Stimulated activated memory B cell treated with anti-CD40 and anti-IgM and Interleukin-4, amounts not matched to agents 10 μg/mL and 1 μg/mL and 100 μg/mL, for 72 hours (primary cell): ENCODE data around the gene REST.
A peak's percentile ranks its signal among the peaks of the same experiment; 100 is the strongest.
"Not testable (repeated sequence)": the region's sequence is repeated elsewhere in the genome, so short reads cannot be mapped to it uniquely, and the experiment has no call there.

Experiments used
- ATAC-seq: fragments of 150-1000 bp; cut with Tn5 transposase; 2 replicates; pipeline ENCODE4 v1.10.0; 2021
- H3K27ac Mint-ChIP-seq: one replicate; pipeline ENCODE4 v1.8.0; 2022; ENCODE audit warnings: mild to moderate bottlenecking, mixed read lengths
- H3K27me3 Mint-ChIP-seq: one replicate; pipeline ENCODE4 v1.8.0; 2022; ENCODE audit warnings: mixed read lengths
- H3K36me3 Mint-ChIP-seq: one replicate; pipeline ENCODE4 v1.8.0; 2022; ENCODE audit warnings: mixed read lengths
- H3K4me1 Mint-ChIP-seq: one replicate; pipeline ENCODE4 v1.8.0; 2022; ENCODE audit warnings: mixed read lengths
- H3K4me3 Mint-ChIP-seq: one replicate; pipeline ENCODE4 v1.8.0; 2022; ENCODE audit warnings: mild to moderate bottlenecking, moderate library complexity, mixed read lengths
- H3K9me3 Mint-ChIP-seq: one replicate; pipeline ENCODE4 v1.8.0; 2022; ENCODE audit warnings: mixed read lengths

Gene REST, protein sequence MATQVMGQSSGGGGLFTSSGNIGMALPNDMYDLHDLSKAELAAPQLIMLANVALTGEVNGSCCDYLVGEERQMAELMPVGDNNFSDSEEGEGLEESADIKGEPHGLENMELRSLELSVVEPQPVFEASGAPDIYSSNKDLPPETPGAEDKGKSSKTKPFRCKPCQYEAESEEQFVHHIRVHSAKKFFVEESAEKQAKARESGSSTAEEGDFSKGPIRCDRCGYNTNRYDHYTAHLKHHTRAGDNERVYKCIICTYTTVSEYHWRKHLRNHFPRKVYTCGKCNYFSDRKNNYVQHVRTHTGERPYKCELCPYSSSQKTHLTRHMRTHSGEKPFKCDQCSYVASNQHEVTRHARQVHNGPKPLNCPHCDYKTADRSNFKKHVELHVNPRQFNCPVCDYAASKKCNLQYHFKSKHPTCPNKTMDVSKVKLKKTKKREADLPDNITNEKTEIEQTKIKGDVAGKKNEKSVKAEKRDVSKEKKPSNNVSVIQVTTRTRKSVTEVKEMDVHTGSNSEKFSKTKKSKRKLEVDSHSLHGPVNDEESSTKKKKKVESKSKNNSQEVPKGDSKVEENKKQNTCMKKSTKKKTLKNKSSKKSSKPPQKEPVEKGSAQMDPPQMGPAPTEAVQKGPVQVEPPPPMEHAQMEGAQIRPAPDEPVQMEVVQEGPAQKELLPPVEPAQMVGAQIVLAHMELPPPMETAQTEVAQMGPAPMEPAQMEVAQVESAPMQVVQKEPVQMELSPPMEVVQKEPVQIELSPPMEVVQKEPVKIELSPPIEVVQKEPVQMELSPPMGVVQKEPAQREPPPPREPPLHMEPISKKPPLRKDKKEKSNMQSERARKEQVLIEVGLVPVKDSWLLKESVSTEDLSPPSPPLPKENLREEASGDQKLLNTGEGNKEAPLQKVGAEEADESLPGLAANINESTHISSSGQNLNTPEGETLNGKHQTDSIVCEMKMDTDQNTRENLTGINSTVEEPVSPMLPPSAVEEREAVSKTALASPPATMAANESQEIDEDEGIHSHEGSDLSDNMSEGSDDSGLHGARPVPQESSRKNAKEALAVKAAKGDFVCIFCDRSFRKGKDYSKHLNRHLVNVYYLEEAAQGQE

GRCh38 chr4:56907489-56908205 lies at the start of gene REST:
Gene REST (plus strand): TSS chr4:56907900. CDS start chr4:56910639, 2,739 bp downstream.
- no peaks in the 10 kb centered on the region for H3K9me3 Mint-ChIP-seq
- peak; percentile 76 for ATAC-seq
- H3K27me3 Mint-ChIP-seq = no peaks in the 10 kb centered on the region
- peaks cover 35% of the 10 kb centered on the region for H3K4me1 Mint-ChIP-seq
- peaks cover 13% of the 10 kb centered on the region for H3K36me3 Mint-ChIP-seq
- peak within 1 kb of the TSS; percentile 86 for H3K4me3 Mint-ChIP-seq
- peak within 1 kb of the TSS; percentile 97 for H3K27ac Mint-ChIP-seq

DNA sequence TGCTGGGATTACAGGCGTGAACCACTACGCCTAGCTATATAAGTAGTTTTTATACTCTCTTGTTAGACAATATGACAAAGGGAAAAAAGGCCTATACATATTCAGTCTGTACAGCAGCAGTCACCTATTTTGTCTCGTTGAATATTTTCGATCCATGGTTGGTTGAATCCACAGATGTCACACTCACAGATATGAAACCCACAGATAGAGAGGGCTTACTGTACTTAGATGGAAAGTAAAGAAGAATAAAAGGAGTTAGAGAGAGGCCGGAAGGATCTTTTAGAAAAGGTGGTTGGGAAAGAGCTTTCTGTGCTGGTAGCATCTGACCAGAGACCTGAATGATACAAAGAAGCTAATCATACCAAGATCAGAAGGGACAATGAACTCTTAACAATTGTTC lies 47.9 kb upstream of the REST start:
- H3K27me3 Mint-ChIP-seq = peaks cover 19% of the 10 kb centered on the region
- ATAC-seq = no peak
- H3K9me3 Mint-ChIP-seq = no peaks in the 10 kb centered on the region
- H3K36me3 Mint-ChIP-seq = no peaks in the 10 kb centered on the region
- H3K4me3 Mint-ChIP-seq = no peak overlapping the region
- H3K4me1 Mint-ChIP-seq = peaks cover 18% of the 10 kb centered on the region
- H3K27ac Mint-ChIP-seq = peak overlapping the region; percentile 44

DNA sequence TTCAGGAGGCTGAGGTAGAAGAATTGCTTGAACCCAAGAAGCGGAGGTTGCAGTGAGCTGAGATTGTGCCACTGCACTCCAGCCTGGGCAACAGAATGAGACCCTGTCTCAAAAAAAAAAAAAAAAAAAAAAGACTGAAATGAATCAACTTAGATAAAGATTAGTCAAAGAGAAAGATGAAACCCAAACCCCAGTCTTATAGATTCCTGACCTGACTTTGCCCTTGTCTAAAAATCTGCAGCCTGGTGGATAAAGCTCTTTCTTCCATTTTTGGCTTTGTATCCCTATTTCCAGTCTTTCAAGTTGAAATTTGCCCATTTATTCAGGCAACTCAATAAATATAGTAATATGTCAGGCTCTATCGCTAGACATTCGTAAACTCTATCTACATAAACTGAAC lies 46.9 kb upstream of the REST start:
- ATAC-seq = peak; percentile 32
- peaks cover 19% of the 10 kb centered on the region for H3K27me3 Mint-ChIP-seq
- no peaks in the 10 kb centered on the region for H3K36me3 Mint-ChIP-seq
- no peak overlapping the region for H3K4me3 Mint-ChIP-seq
- H3K27ac Mint-ChIP-seq = no peak overlapping the region
- peaks cover 18% of the 10 kb centered on the region for H3K4me1 Mint-ChIP-seq
- H3K9me3 Mint-ChIP-seq = no peaks in the 10 kb centered on the region

DNA sequence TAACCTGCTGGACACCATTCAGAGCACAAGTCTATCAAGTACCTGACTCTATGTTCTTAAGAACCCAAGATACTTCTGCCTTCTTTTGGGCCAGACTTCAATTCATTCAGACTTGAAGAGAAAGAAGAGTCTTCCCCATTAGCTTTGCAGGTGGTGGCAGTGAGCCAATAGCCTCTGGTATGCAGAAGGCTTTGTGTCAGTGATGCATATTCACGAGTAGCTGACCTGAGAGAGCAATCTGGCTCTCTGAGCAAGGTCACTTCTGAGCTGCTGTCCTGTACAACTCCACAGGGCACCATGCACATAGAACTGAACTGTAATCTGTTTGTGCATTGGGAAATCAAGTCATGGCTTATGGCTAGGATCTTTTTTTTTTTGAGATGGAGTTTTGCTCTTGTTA lies 46.3 kb upstream of the REST start:
- no peak for ATAC-seq
- H3K9me3 Mint-ChIP-seq = no peaks in the 10 kb centered on the region
- no peaks in the 10 kb centered on the region for H3K36me3 Mint-ChIP-seq
- peaks cover 19% of the 10 kb centered on the region for H3K27me3 Mint-ChIP-seq
- H3K27ac Mint-ChIP-seq = no peak overlapping the region
- peaks cover 18% of the 10 kb centered on the region for H3K4me1 Mint-ChIP-seq
- no peak overlapping the region for H3K4me3 Mint-ChIP-seq

DNA sequence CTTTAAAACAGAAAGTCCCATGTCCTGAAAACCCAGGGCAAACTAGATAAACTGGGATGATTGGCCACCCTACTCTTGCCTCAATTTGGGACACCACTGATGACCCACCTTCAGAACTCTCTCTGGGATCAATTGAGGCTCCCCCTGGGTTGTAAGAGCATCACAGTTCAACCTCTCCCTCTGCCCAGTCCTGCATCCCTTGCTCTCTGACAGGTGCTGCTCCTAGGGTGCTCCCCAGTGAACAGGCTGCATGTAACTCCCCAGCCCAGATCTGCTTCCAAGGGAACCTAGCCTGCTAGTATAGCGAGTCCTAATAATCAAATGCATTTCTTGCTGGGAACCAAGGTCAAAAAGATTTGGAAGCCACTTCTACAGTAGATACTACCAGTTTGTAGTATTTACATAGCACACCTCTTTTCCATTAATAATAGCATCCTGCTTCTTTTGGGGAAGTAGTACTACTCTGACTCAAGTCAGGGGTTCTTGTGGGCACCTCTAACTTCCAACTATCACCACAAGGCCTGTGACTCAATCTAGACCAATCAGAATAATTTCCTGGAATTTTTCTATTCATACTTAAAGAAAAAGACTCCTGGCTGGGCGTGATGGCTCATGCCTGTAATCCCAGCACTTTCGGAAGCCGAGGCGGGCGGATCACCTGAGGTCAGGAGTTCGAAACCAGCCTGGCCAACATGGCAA lies 44.1 kb upstream of the REST start:
- Mint-ChIP-seq H3K27me3 (peaks cover 19% of the 10 kb centered on the region), H3K4me3 (no peak overlapping the region), H3K4me1 (peaks cover 18% of the 10 kb centered on the region), H3K36me3 (no peaks in the 10 kb centered on the region), H3K27ac (no peak overlapping the region), H3K9me3 (no peaks in the 10 kb centered on the region)
- peak; percentile 89 for ATAC-seq

GRCh38 chr4:56870946-56871345 lies 36.8 kb upstream of the REST start:
- Mint-ChIP-seq H3K9me3 (no peaks in the 10 kb centered on the region), H3K4me3 (no peak overlapping the region), H3K27ac (no peak overlapping the region), H3K4me1 (peaks cover 6% of the 10 kb centered on the region), H3K27me3 (peaks cover 8% of the 10 kb centered on the region), H3K36me3 (no peaks in the 10 kb centered on the region)
- ATAC-seq = no peak

DNA sequence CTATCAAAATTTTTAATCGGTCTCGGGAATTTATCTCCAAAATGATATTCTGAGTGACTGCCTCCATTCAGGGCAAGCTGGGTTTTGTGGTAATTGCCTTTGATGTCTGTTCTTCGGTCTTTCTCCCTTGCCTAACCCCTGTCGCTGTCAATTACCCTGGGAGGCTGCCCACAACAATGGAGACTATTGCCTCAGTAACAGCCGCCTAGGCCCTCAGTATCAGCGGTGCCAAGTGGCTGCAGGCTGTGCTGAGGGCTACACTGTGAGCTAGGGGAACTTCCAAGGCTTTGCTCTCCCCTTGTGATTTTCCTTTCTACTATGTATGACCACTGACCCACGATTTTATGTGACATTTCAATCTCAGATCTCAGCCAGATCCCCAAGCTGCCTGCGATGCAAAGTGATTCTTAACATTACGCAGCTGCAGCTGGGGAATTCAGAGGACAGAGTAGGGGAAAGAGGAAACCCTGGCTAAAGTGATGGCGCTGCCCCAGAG lies 36.3 kb upstream of the REST start:
- no peaks in the 10 kb centered on the region for H3K36me3 Mint-ChIP-seq
- ATAC-seq = peak; percentile 42

GRCh38 chr4:56874166-56874565 lies 33.5 kb upstream of the REST start:
- H3K36me3 Mint-ChIP-seq = no peaks in the 10 kb centered on the region
- peaks cover 6% of the 10 kb centered on the region for H3K4me1 Mint-ChIP-seq
- H3K9me3 Mint-ChIP-seq = no peaks in the 10 kb centered on the region
- H3K27me3 Mint-ChIP-seq = peaks cover 23% of the 10 kb centered on the region
- no peak overlapping the region for H3K27ac Mint-ChIP-seq
- ATAC-seq = no peak
- H3K4me3 Mint-ChIP-seq = no peak overlapping the region

More for the DNA sequence above, 36.3 kb upstream of the REST start:
- Mint-ChIP-seq H3K27ac (no peak overlapping the region), H3K4me3 (no peak overlapping the region), H3K4me1 (peaks cover 6% of the 10 kb centered on the region), H3K27me3 (peaks cover 8% of the 10 kb centered on the region), H3K9me3 (no peaks in the 10 kb centered on the region)

- no peak overlapping the region for H3K4me3 Mint-ChIP-seq
- ATAC-seq = peak; percentile 40
- H3K36me3 Mint-ChIP-seq = no peaks in the 10 kb centered on the region
Measured at GRCh38 chr4:56874923-56875322, 32.8 kb upstream of the REST start.

GRCh38 chr4:56876264-56876663 lies 31.4 kb upstream of the REST start:
- peaks cover 10% of the 10 kb centered on the region for H3K4me1 Mint-ChIP-seq
- H3K4me3 Mint-ChIP-seq = no peak overlapping the region
- no peaks in the 10 kb centered on the region for H3K9me3 Mint-ChIP-seq
- no peak for ATAC-seq
- H3K27ac Mint-ChIP-seq = no peak overlapping the region
- H3K36me3 Mint-ChIP-seq = no peaks in the 10 kb centered on the region
- H3K27me3 Mint-ChIP-seq = peaks cover 15% of the 10 kb centered on the region

More at GRCh38 chr4:56874923-56875322, 32.8 kb upstream of the REST start:
- H3K4me1 Mint-ChIP-seq = peaks cover 10% of the 10 kb centered on the region
- H3K27me3 Mint-ChIP-seq = peaks cover 22% of the 10 kb centered on the region
- H3K27ac Mint-ChIP-seq = no peak overlapping the region
- no peaks in the 10 kb centered on the region for H3K9me3 Mint-ChIP-seq

DNA sequence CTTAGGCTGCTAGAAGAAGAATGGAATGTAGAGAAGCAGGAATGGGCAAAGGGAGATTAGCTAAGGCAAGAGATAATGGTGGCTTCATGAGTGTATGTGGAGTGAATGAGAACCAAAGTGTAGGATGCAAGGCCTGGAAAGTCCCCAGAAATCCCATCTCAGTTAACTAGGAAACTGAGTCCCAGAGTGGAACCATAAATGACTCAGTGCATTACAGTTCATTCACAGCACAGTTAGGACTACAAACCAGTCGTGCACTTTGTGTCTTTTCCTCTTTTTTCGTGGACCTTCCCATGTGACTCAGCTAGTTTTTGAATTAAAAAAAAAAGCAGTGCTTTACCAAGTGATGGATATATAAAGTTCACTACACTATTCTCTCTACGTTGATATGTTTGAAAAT lies 27.7 kb upstream of the REST start:
- Mint-ChIP-seq H3K4me1 (peaks cover 6% of the 10 kb centered on the region), H3K36me3 (no peaks in the 10 kb centered on the region), H3K27ac (no peak overlapping the region), H3K27me3 (peaks cover 34% of the 10 kb centered on the region), H3K9me3 (no peaks in the 10 kb centered on the region), H3K4me3 (no peak overlapping the region)
- no peak for ATAC-seq

DNA sequence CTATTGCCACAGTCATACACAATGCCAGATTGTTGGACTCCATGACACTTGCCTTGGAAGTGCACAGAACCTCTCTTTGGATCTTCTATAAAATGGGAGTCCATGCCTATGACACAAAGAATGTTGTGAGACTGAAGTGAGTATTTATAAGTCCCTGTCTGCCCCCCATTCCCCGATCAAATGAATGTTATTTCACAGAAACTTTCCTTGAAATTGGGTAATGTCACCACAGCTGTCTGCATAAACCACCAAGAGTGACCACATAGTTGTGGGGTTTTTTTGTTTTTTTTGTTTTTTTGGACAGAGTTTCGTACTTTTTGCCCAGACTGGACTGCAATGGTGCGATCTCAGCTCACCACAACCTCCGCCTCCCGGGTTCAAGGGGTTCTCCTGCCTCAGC lies 27.1 kb upstream of the REST start:
- no peaks in the 10 kb centered on the region for H3K36me3 Mint-ChIP-seq
- ATAC-seq = no peak
- no peak overlapping the region for H3K27ac Mint-ChIP-seq
- no peaks in the 10 kb centered on the region for H3K9me3 Mint-ChIP-seq
- H3K27me3 Mint-ChIP-seq = peaks cover 40% of the 10 kb centered on the region
- no peak overlapping the region for H3K4me3 Mint-ChIP-seq
- H3K4me1 Mint-ChIP-seq = peaks cover 6% of the 10 kb centered on the region

DNA sequence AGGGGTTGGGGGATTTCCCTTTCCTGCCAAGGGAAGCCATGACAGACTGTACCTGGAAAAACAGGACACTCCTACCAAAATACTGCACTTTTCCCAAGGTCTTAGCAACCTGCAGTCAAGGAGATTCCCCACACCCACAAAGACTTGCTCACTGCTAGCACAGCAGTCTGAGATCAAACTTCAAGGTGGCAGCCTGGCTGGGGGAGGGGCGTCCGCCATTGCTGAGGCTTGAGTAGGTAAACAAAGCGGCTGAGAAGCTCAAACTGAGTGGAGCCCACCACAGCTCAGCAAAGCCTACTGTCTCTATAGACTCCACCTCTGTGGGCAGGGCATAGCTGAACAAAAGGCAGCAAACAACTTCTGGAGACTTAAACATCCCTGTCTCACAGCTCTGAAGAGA lies 23.2 kb upstream of the REST start:
- not testable (repeated sequence) for H3K4me1 Mint-ChIP-seq, ATAC-seq, H3K4me3 Mint-ChIP-seq, H3K9me3 Mint-ChIP-seq, H3K36me3 Mint-ChIP-seq, H3K27ac Mint-ChIP-seq
- peaks cover 43% of the 10 kb centered on the region for H3K27me3 Mint-ChIP-seq

GRCh38 chr4:56892691-56893090 lies 15.0 kb upstream of the REST start:
- H3K27me3 Mint-ChIP-seq = peaks cover 2% of the 10 kb centered on the region
- no peaks in the 10 kb centered on the region for H3K4me1 Mint-ChIP-seq
- H3K4me3 Mint-ChIP-seq = no peak overlapping the region
- no peak overlapping the region for H3K27ac Mint-ChIP-seq
- no peak for ATAC-seq
- H3K9me3 Mint-ChIP-seq = peaks cover 3% of the 10 kb centered on the region
- no peaks in the 10 kb centered on the region for H3K36me3 Mint-ChIP-seq
